GM12801 (cell line): ENCODE measurements around the gene EAF2.

Source experiments
- TF ChIP-seq, protein P1 (sequence below): IDR thresholded peaks from one replicate; pipeline ENCODE4 v1.5.1; 2011; ENCODE audit warnings: control low read depth; ENCODE audit not compliant: insufficient read length; ENCODE audit errors: extremely low read depth

The EAF2 gene

DNA sequence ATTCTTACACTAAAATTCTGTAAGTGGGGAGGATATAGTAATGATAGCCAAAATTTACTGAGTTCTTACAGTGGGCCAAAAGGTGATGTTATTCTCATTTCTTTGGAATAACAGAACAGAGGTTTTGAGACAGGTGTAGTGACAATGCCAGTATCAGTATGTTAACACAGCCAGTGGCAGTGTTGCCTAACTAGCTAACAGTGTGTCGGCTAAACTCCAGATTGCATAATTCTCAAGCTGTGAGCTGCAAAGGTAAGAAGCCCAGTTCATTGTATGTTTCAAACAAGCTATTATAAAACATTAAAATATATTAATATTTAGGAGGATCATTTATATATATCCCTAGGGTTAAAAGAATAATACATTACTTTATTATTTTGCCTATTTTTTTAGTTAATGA, 60.1 kb downstream of the EAF2 start:
- TF ChIP-seq, protein P1, sequence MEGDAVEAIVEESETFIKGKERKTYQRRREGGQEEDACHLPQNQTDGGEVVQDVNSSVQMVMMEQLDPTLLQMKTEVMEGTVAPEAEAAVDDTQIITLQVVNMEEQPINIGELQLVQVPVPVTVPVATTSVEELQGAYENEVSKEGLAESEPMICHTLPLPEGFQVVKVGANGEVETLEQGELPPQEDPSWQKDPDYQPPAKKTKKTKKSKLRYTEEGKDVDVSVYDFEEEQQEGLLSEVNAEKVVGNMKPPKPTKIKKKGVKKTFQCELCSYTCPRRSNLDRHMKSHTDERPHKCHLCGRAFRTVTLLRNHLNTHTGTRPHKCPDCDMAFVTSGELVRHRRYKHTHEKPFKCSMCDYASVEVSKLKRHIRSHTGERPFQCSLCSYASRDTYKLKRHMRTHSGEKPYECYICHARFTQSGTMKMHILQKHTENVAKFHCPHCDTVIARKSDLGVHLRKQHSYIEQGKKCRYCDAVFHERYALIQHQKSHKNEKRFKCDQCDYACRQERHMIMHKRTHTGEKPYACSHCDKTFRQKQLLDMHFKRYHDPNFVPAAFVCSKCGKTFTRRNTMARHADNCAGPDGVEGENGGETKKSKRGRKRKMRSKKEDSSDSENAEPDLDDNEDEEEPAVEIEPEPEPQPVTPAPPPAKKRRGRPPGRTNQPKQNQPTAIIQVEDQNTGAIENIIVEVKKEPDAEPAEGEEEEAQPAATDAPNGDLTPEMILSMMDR, result no peak

DNA sequence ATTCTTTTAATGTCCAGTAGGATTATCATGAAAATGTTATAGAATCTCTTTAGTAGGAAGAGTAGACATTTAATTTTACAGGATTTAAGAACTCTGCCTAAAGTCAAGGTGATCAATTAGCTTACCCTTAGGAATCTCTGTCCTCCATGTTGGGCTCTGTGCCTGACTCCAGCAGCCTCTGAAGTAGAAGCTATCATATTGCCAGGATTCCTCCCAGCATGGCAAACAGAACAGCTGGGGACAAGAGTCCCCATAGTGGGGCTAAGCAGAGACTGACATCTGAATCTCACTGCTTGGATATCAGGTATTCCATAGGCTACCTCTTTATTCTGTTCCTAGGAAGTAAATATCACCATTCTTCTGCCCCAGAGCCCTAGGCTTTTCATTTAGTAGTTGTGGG, 60.7 kb downstream of the EAF2 start:
- TF ChIP-seq, protein P1, result no peak

DNA sequence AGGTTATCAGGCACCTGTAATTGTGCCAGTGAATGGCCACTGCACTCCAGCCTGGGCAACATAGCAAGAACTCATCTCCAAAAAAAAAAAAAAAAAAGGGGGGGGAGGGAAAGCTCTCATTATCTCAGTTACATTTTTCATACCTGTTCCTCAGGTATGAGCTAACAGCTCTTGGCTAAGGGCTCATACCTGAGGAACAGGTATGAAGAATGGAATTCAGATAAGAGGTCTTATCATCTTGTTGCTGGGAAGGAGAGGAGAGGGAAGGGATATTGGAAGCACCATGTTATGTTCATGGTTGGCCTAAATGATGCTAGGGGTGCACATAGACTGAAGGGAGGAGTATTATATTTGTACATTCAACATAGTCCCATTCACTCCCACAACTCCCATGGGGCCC, 61.8 kb downstream of the EAF2 start:
- TF ChIP-seq, protein P1, result no peak

DNA sequence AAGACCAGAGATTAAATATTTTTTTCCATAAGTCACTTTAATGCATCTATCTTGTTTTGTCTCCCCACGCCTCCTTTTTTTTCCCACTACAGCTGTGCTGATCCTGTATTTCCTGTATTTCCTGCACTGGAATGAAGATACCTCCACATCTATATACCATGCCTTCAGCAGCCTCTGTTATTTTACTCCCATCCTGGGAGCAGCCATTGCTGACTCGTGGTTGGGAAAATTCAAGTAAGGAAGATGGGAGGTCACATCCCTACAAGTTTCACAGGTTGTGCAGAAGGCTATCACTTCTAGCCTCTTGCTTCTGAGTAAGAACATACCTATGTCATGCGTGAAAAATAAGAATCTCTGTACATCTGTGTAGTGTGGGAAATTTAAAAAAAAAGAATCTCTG, 62.3 kb downstream of the EAF2 start:
- TF ChIP-seq, protein P1, result no peak

DNA sequence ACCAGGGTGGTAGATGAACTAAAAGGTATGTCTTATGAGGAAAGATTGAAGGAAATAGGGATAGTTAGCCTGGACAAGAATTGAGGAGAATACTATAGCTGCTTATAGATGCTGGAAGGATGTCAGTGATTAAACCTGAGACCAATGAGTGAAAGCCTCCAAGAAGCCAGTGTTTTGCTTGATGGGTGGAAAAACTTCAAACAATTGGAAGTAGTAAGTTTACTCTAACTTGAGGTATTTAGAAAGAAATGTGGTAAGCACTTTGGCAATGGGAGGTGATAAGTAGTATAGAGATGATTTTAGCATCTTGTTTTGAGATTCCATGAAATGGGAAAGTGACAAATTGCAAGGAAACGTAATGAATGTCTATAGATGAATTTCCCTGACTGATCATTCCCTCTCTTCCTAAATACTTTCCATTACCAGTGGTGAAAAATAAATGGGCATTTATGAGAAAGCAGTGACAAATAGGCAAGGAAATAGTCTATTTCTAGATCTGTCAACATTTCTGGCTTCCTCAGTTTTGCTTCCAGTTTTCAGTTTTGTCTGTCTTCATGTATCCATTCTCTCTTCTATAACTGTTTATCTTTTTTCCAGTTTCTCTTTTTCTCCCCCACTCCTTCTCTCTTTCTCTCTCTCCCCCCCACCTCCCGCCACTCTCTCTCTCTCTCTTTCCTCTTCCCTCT, 78.4 kb downstream of the EAF2 start:
- TF ChIP-seq, protein P1, result no peak

DNA sequence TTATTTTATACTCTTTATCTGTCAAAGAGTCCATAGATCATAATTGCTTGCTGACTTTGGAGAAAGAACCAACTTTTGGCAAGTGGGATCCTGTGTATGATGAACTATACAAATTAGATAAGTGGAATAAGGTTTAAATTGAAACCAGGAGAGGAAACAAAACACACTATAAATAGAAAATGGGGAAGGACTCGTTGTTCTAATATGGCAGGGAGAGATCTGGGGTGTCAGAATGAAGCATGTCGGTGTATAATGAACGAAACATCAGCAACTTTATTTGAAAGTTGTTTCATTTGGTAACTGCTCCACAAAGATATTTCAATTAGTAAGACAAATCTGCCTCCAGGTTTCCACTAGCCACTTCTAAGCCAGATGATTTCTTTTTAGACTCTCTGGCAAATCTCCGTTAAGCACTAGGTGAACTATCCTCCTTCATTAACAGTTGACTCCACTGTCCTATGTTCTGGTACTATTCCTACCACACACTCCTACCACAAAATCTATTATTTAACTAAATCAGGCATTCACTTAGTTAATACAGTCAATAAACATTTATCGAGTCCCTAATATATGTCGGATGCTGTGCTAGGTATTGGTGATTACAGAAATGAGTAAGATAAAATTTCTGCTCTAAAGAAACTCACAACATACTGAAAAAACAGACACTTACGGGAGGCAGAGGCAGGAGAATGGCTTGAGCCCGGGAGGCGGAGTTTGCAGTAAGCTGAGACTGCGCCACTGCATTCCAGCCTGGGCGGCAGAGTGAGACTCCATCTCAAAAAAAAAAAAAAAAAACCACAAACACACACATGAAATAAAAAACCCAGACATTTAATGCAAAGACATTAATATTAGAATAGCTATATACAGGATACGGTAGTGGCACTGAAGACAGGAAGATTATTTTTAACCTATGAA, 79.3 kb downstream of the EAF2 start:
- TF ChIP-seq, protein P1, result no peak

DNA sequence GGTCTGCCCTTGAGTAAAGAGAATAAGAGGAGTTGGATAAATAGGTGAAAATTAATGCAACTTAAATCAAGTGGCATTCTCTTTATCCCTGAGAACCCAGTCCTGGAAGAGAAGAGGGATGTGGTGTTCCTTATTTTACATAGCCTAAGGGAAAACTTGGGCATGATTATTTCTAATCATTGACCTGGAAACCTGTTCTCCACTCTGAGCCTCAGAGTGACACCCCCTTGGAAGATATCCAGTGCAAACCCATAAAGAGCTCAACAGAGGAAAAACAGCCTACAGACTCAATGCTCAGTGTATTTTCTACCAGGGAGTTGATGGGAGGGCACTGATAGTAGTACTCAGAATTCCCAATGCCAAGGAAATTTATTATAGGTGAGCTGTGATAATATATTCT, 81.2 kb downstream of the EAF2 start:
- TF ChIP-seq, protein P1, result no peak
